ENCODE results near the gene DHX34.
"Not testable (repeated sequence)": the region's sequence is repeated elsewhere in the genome, so short reads cannot be mapped to it uniquely, and the experiment has no call there.

DHX34 gene

GRCh38 chr19:47330466-47330869 is 18.6 kb upstream of the DHX34 start:
- DNase-seq (ENCODE audit: low read depth in 2 of 3, low spot score in 2 of 3), result no peak

- DNase-seq (ENCODE audit: low read depth in 2 of 3, low spot score in 2 of 3), result no peak
These were observed 17.6 kb upstream of the DHX34 start for GRCh38 chr19:47331490-47331889.

GRCh38 chr19:47331931-47332547 is 17.1 kb upstream of the DHX34 start, which contains the start of gene C5AR2:
TSS of gene C5AR2 (plus strand) at chr19:47332175. CDS start at chr19:47340800, 8,625 bp downstream.
- DNase-seq (ENCODE audit: low read depth in 2 of 3, low spot score in 2 of 3), result no peak

GRCh38 chr19:47336765-47337718 is 12.1 kb upstream of the DHX34 start:
- DNase-seq (ENCODE audit: low read depth in 2 of 3, low spot score in 2 of 3), result not testable (repeated sequence)

GRCh38 chr19:47339196-47339880 is 9.8 kb upstream of the DHX34 start:
- DNase-seq (ENCODE audit: low read depth in 2 of 3, low spot score in 2 of 3), result no peak

- DNase-seq (ENCODE audit: low read depth in 2 of 3, low spot score in 2 of 3), result no peak
These were observed 8.5 kb upstream of the DHX34 start for GRCh38 chr19:47340477-47341208.

GRCh38 chr19:47341734-47342133 is 7.4 kb upstream of the DHX34 start:
- no peak for DNase-seq (ENCODE audit: low read depth in 2 of 3, low spot score in 2 of 3)

- DNase-seq (ENCODE audit: low read depth in 2 of 3, low spot score in 2 of 3), result no peak
These were observed 5.8 kb upstream of the DHX34 start for GRCh38 chr19:47343194-47343802.

- DNase-seq (ENCODE audit: low read depth in 2 of 3, low spot score in 2 of 3), result no peak
These were observed 4.7 kb upstream of the DHX34 start for GRCh38 chr19:47344425-47344824.

GRCh38 chr19:47346024-47346423 is 3.1 kb upstream of the DHX34 start:
- not testable (repeated sequence) for DNase-seq (ENCODE audit: low read depth in 2 of 3, low spot score in 2 of 3)

GRCh38 chr19:47350630-47351029 is 1.5 kb downstream of the DHX34 start:
- no peak for DNase-seq (ENCODE audit: low read depth in 2 of 3, low spot score in 2 of 3)

GRCh38 chr19:47351548-47351947 is 2.4 kb downstream of the DHX34 start:
- DNase-seq (ENCODE audit: low read depth in 2 of 3, low spot score in 2 of 3), result no peak

- DNase-seq (ENCODE audit: low read depth in 2 of 3, low spot score in 2 of 3), result no peak
These were observed 3.0 kb downstream of the DHX34 start for GRCh38 chr19:47352095-47352494.

GRCh38 chr19:47353307-47353712 is 4.2 kb downstream of the DHX34 start:
- DNase-seq (ENCODE audit: low read depth in 2 of 3, low spot score in 2 of 3), result no peak

GRCh38 chr19:47356900-47357299 is 7.8 kb downstream of the DHX34 start:
- no peak for DNase-seq (ENCODE audit: low read depth in 2 of 3, low spot score in 2 of 3)

- no peak for DNase-seq (ENCODE audit: low read depth in 2 of 3, low spot score in 2 of 3)
These were observed 8.9 kb downstream of the DHX34 start for GRCh38 chr19:47357788-47358680.

GRCh38 chr19:47358936-47359335 is 9.8 kb downstream of the DHX34 start:
- DNase-seq (ENCODE audit: low read depth in 2 of 3, low spot score in 2 of 3), result no peak

GRCh38 chr19:47362321-47362720 is 13.2 kb downstream of the DHX34 start:
- no peak for DNase-seq (ENCODE audit: low read depth in 2 of 3, low spot score in 2 of 3)

GRCh38 chr19:47363758-47364531 is 14.8 kb downstream of the DHX34 start:
- no peak for DNase-seq (ENCODE audit: low read depth in 2 of 3, low spot score in 2 of 3)

All from activated CD8-positive, alpha-beta memory T cell treated with anti-CD3 and anti-CD28 coated beads for 48 hours (primary cell).